Activated B cell treated with CpG ODN at 0.5 μM for 24 hours (primary cell): ENCODE results near the gene MYL7. TPM values are rescaled to one million over a fixed set of nuclear protein-coding genes. Genes with fewer than 3 reads are reported as not detected.

Source experiments
- ATAC-seq: fragments of 200-7000 bp; cut with Tn5 transposase; one replicate; pipeline ENCODE4 v1.10.0; 2021; ENCODE audit warnings: low read depth, mild to moderate bottlenecking, moderate library complexity
- CTCF ChIA-PET: fragments of 350-600 bp; sonication (Branson Sonifier 250); formaldehyde crosslinking; loops from one replicate; lab custom pipeline; 2021; ENCODE audit warnings: antibody characterized with exemption; lab: Charles Lee
- POLR2A ChIA-PET: fragments of 350-600 bp; sonication (Branson Sonifier 250); formaldehyde crosslinking; loops from one replicate; lab custom pipeline; 2021; ENCODE audit warnings: antibody characterized with exemption; lab: Charles Lee
- DNase-seq: peaks from one replicate; pipeline ENCODE4 v3.0.0; 2022
- H3K27ac Mint-ChIP-seq: one replicate; pipeline ENCODE4 v1.8.0; 2020; ENCODE audit warnings: mixed read lengths
- H3K27me3 Mint-ChIP-seq: one replicate; pipeline ENCODE4 v1.8.0; 2021; ENCODE audit warnings: mixed read lengths
- H3K36me3 Mint-ChIP-seq: one replicate; pipeline ENCODE4 v1.8.0; 2021; ENCODE audit warnings: low read depth, mixed read lengths
- H3K4me1 Mint-ChIP-seq: one replicate; pipeline ENCODE4 v1.8.0; 2021; ENCODE audit warnings: mixed read lengths
- H3K4me3 Mint-ChIP-seq: one replicate; pipeline ENCODE4 v1.8.0; 2020; ENCODE audit warnings: mild to moderate bottlenecking, mixed read lengths
- H3K9me3 Mint-ChIP-seq: one replicate; pipeline ENCODE4 v1.8.0; 2020; ENCODE audit warnings: mixed read lengths
- intact Hi-C: fragments of 100-400 bp; cut with micrococcal nuclease; formaldehyde crosslinking; loops from one replicate; pipeline ENCODE4 v1.15.1; 2024
- total RNA-seq: library from RNA; stranded (reverse); gene quantifications from 2 replicates; pipeline ENCODE4 v1.2.3, GENCODE V29; 2022
- TF ChIP-seq, protein P1 (sequence below): fragments of 200-600 bp; IDR thresholded peaks from one replicate; pipeline ENCODE4 v1.8.0; 2022; ENCODE audit warnings: antibody characterized with exemption, mild to moderate bottlenecking

Gene MYL7
- total RNA-seq, 1 donor from 2014 or later, result not detected

DNA sequence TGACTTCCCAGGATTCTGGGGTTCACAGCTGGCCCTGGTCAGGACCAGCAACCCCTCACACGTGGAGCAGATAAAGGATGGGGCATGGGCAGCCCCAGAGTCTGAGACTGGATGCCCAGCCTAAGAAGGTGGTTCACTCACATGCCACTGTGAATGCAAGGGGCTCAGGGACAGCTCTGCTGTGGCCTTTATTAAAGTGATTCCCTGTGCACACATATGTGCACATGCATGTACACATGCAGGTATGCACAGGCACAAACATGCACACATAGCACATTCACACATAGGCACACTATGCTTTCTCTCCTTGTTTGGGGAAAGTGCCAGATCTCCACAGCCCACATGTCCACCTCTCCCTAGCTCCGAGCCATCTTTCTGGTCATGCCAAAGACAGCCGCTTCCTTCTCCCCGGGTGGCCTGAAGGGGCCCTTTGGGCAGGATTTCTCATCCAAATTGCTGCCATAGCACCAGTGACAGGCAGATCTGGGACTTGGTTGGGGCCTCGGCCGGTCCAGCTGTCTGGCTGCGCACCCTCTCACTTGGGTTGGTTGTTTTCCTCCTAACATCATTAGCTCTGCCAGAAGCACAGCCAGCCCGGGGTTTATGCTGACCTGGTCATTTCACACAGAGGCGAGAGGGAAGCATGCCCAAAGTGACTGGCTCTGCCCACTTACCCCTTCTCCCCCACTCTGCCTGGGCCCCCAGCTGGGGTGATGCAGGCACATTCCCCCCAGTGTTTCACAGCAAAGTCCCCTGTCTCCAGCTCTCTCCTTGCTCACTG lies 46.7 kb upstream of the MYL7 start:
- Mint-ChIP-seq H3K27me3 (peaks cover 3% of the 10 kb centered on the region), H3K27ac (no peak overlapping the region), H3K4me3 (no peak overlapping the region), H3K4me1 (no peaks in the 10 kb centered on the region), H3K9me3 (no peaks in the 10 kb centered on the region), H3K36me3 (no peaks in the 10 kb centered on the region)
- ChIA-PET CTCF (no interaction called here), POLR2A (interaction anchor here (1.0 kb wide), 1 partner anchor 13 kb away, joined by 4 read pairs; the partner anchor contains the start of gene YKT6)
- ATAC-seq (no peak), DNase-seq (no peak)
- TF ChIP-seq, protein P1, sequence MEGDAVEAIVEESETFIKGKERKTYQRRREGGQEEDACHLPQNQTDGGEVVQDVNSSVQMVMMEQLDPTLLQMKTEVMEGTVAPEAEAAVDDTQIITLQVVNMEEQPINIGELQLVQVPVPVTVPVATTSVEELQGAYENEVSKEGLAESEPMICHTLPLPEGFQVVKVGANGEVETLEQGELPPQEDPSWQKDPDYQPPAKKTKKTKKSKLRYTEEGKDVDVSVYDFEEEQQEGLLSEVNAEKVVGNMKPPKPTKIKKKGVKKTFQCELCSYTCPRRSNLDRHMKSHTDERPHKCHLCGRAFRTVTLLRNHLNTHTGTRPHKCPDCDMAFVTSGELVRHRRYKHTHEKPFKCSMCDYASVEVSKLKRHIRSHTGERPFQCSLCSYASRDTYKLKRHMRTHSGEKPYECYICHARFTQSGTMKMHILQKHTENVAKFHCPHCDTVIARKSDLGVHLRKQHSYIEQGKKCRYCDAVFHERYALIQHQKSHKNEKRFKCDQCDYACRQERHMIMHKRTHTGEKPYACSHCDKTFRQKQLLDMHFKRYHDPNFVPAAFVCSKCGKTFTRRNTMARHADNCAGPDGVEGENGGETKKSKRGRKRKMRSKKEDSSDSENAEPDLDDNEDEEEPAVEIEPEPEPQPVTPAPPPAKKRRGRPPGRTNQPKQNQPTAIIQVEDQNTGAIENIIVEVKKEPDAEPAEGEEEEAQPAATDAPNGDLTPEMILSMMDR, result no peak
- intact Hi-C loops, result no loop called here

DNA sequence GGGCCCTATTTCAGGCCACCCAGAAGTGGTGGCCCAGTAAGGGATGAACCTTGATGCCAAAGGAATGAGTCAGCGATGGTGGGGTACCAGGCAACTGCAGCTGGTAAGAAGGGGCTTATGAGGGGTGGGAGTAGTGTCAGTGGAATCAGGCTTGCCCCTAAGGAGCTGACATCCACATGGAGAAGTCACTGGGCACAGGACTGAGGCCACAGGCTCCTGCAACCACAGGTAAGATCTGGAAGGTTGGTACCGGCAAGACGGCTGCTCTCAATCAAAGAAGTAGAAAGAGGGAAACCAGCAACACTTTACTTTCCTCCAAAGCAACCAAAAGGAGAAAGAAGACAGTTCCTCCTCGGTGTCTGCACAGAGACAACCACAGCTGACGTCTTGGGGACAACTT lies 45.6 kb upstream of the MYL7 start:
- Mint-ChIP-seq H3K9me3 (no peaks in the 10 kb centered on the region), H3K36me3 (no peaks in the 10 kb centered on the region), H3K27me3 (peaks cover 6% of the 10 kb centered on the region), H3K4me3 (no peak overlapping the region), H3K27ac (no peak overlapping the region), H3K4me1 (no peaks in the 10 kb centered on the region)
- TF ChIP-seq, protein P1, result no peak
- ATAC-seq (no peak), DNase-seq (no peak)
- intact Hi-C loops, result no loop called here
- CTCF ChIA-PET, result no interaction called here
- POLR2A ChIA-PET, result no interaction called here

DNA sequence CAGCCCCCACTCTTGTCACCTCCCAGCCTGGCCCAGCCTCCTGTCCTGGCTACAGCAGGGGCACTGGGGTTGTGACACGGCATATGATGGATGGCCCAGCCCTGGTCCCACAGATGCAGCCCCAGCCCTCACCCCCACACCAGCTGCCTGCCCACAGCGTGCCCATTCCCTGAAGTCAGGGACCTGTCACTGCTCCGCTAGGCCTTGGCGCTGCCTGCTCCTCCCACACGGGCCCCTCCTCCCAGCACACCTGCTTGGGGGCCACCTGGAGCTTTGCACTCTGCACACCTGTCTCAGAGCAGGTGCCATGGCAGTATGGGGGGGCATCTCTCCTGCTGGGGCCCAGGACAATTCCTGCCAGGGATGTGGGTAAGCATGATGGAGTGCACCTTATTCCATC lies 44.6 kb upstream of the MYL7 start:
- H3K9me3 Mint-ChIP-seq, result no peaks in the 10 kb centered on the region
- intact Hi-C loops, result no loop called here
- H3K27me3 Mint-ChIP-seq, result peaks cover 11% of the 10 kb centered on the region
- H3K27ac Mint-ChIP-seq, result no peak overlapping the region
- H3K4me3 Mint-ChIP-seq, result no peak overlapping the region
- no peak for ATAC-seq
- TF ChIP-seq, protein P1, result no peak
- H3K36me3 Mint-ChIP-seq, result no peaks in the 10 kb centered on the region
- H3K4me1 Mint-ChIP-seq, result no peaks in the 10 kb centered on the region
- DNase-seq, result no peak
- CTCF ChIA-PET, result no interaction called here
- POLR2A ChIA-PET, result no interaction called here

DNA sequence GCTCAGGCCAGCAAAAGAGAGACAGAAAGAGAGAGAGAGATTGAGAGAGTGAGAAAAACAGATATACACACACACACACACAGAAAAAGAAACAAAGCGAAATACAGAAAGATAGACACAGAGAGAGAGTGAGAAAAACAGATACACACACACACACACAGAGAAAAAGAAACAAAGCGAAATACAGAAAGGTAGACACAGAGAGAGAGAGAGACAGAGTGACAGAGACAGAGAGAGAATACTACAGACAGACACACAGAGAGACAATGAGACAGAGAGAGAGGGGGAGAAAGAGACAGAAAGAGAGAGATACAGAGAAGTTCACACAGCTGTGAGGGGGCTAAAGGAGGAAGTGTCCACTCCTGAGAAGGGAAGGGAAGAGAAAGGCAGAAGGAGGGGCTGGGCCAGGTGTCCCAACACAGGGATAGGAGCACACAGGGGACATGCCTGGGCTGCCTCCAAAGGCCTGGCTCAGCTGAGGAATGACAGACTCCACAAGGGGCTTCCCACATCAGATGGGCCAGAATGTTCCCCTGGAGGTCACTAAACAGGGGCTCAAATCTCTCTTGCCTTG lies 43.8 kb upstream of the MYL7 start:
- Mint-ChIP-seq H3K9me3 (no peaks in the 10 kb centered on the region), H3K27me3 (peaks cover 11% of the 10 kb centered on the region), H3K36me3 (no peaks in the 10 kb centered on the region), H3K4me1 (no peaks in the 10 kb centered on the region), H3K27ac (no peak overlapping the region), H3K4me3 (no peak overlapping the region)
- CTCF ChIA-PET, result no interaction called here
- ATAC-seq, result no peak
- TF ChIP-seq, protein P1, result no peak
- POLR2A ChIA-PET, result no interaction called here
- DNase-seq, result no peak
- intact Hi-C loops, result no loop called here

DNA sequence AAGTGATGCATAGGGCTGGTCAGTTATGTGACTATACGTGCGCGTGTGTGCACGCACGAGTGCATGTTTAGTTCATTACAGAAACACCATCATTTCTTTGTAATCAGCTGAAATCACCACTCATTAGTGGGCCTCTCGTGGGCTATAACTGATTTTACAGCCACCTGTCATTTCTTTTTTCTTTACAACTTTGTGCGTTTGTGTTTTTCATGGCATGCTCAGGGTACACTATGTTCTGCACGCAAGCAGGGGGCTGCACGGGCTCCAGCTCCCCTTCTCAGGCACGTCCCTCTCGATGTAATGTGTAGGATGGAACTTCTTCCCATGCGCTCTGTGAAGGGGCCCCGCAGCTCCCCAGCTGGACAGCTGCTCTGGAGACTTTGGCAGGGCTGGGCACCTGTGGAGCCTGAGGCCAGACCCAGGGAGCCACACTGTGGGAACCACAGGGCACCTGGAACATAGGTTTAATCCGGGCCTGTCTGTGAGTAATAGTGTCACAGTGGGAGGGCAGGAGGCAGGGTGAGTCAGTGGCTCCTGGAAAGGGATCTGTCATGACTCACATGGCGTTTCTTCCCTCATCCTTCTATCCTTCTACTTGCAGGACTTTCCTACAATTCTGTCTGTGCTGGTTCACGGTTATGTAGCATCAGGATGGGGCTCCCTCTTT lies 43.2 kb upstream of the MYL7 start:
- ATAC-seq (no peak), DNase-seq (no peak)
- intact Hi-C loops, result no loop called here
- TF ChIP-seq, protein P1, result no peak
- ChIA-PET CTCF (no interaction called here), POLR2A (no interaction called here)
- no peaks in the 10 kb centered on the region for H3K9me3 Mint-ChIP-seq
- H3K36me3 Mint-ChIP-seq, result no peaks in the 10 kb centered on the region
- peaks cover 11% of the 10 kb centered on the region for H3K27me3 Mint-ChIP-seq
- H3K4me3 Mint-ChIP-seq, result no peak overlapping the region
- no peaks in the 10 kb centered on the region for H3K4me1 Mint-ChIP-seq
- H3K27ac Mint-ChIP-seq, result no peak overlapping the region
